ENCODE measurements around the gene KCNC1. TPM values are rescaled to one million over a fixed set of nuclear protein-coding genes. Genes with fewer than 3 reads are reported as not detected.

Gene KCNC1
- total RNA-seq, 2 donors from 2014 or later, result not detected

- no peak overlapping the region for H3K4me3 ChIP-seq
- no peak for DNase-seq (ENCODE audit: low spot score)
- no peaks in the 10 kb centered on the region for H3K27me3 ChIP-seq
- no peaks in the 10 kb centered on the region for H3K9me3 ChIP-seq
- H3K4me1 ChIP-seq, result no peaks in the 10 kb centered on the region
- no peak overlapping the region for H3K27ac ChIP-seq
- H3K36me3 ChIP-seq, result no peaks in the 10 kb centered on the region
- TF ChIP-seq CTCF (IDR thresholded peaks at IDR 0.05), result no peak
Measured at GRCh38 chr11:17750013-17750800, 15.6 kb downstream of the KCNC1 start.

GRCh38 chr11:17750801-17751165, 16.2 kb downstream of the KCNC1 start:
- Histone ChIP-seq H3K4me3 (no peak overlapping the region), H3K4me1 (no peaks in the 10 kb centered on the region), H3K36me3 (no peaks in the 10 kb centered on the region), H3K27me3 (no peaks in the 10 kb centered on the region), H3K9me3 (no peaks in the 10 kb centered on the region), H3K27ac (no peak overlapping the region)
- DNase-seq (ENCODE audit: low spot score), result no peak
- TF ChIP-seq CTCF (IDR thresholded peaks at IDR 0.05), result no peak

DNA sequence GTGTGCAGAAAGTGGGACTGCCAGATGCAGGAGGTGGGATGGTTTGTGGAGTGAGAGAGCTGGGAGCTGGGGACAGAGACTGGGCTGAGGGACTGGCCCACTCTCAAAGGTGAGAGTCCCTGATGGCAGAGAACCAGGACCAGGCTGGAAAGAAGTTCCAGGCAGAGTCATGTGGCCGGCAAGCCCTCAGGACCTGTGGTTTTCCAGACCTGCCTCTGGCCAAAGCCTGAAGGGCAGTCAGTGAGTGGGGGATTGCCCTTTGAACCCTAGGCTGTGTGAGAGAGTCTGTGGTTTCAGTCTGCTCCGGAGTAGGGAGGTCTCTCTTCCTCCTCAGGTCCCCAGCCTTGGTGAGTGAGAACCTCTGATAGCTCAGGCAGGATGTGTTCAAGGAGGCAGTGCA, 17.0 kb downstream of the KCNC1 start:
- DNase-seq (ENCODE audit: low spot score), result no peak
- H3K4me1 ChIP-seq, result no peaks in the 10 kb centered on the region
- no peaks in the 10 kb centered on the region for H3K36me3 ChIP-seq
- H3K27ac ChIP-seq, result no peak overlapping the region
- no peak for TF ChIP-seq CTCF (IDR thresholded peaks at IDR 0.05)
- no peaks in the 10 kb centered on the region for H3K27me3 ChIP-seq
- H3K4me3 ChIP-seq, result no peak overlapping the region
- no peaks in the 10 kb centered on the region for H3K9me3 ChIP-seq

DNA sequence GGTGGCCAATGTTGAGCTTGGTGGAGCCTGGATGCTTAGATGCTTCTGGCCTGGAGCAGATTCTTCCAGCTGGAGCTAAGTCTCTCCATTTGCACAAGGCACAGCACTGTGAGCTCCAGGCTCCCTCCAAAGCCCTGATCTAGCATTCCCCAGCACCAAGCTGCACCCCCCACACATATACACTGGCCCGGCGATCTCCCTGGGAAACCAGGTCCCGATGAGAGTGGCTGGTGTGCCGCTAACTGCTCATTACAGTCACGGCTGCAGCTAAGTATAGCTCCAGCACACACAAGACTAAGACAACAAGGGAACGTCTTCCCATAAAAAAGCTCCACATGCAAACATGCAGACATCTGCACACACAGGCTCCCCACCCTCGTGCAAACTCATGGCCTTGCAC, 17.6 kb downstream of the KCNC1 start:
- no peak for TF ChIP-seq CTCF (IDR thresholded peaks at IDR 0.05)

DNA sequence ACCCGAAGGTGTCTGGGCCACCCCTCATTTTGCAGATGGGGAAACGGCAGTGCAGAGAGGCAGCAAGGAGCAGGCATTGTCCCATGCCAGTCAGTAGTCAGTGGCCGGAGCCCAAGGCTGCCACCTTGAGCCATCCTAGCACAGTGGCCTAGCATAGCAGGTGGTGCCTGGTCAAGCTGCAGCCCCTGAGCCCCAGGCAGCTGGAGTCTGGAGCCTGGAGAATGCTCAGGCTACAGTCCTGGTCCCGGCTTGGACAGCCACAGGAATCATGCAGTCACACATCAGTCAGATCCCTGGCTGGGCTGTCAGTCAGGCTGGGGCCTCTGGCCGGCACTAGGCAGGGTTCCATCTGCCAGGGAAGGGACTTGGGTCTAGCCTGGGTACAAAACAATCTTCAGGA, 18.6 kb downstream of the KCNC1 start:
- no peak for TF ChIP-seq CTCF (IDR thresholded peaks at IDR 0.05)
- H3K36me3 ChIP-seq, result no peaks in the 10 kb centered on the region
- H3K27me3 ChIP-seq, result no peaks in the 10 kb centered on the region
- no peaks in the 10 kb centered on the region for H3K9me3 ChIP-seq
- H3K4me3 ChIP-seq, result no peak overlapping the region
- no peak overlapping the region for H3K27ac ChIP-seq
- no peaks in the 10 kb centered on the region for H3K4me1 ChIP-seq
- DNase-seq (ENCODE audit: low spot score), result no peak

More for the DNA sequence above, 17.6 kb downstream of the KCNC1 start:
- no peaks in the 10 kb centered on the region for H3K4me1 ChIP-seq
- no peak overlapping the region for H3K27ac ChIP-seq
- no peaks in the 10 kb centered on the region for H3K27me3 ChIP-seq
- no peaks in the 10 kb centered on the region for H3K36me3 ChIP-seq
- DNase-seq (ENCODE audit: low spot score), result no peak
- H3K9me3 ChIP-seq, result no peaks in the 10 kb centered on the region
- no peak overlapping the region for H3K4me3 ChIP-seq

DNA sequence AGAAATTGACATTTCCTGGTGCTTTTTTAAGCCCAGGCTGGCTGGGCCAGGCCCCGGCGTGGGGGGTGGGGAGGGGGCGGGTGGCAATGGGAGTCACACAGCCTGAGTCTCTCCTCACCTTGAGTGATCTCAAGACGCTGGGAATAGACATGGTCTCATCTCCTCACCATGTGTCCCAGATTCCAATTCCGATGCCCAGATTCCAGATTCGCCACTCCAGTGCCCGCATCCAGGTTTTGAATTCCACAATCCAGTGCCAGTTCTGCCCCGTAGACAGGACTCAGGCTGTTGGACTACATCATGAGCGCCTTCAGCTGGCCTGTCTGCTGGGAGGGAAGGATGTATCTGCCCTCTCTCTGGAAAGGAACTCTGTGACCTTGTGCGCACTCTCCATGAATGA, 19.1 kb downstream of the KCNC1 start:
- Histone ChIP-seq H3K4me1 (no peaks in the 10 kb centered on the region), H3K27me3 (no peaks in the 10 kb centered on the region), H3K27ac (no peak overlapping the region), H3K4me3 (no peak overlapping the region), H3K9me3 (peaks cover 0 to 5% of the 10 kb centered on the region in 2 donors), H3K36me3 (no peaks in the 10 kb centered on the region)
- no peak for TF ChIP-seq CTCF (IDR thresholded peaks at IDR 0.05)
- no peak for DNase-seq (ENCODE audit: low spot score)
